H1 (cell line): ENCODE results near the gene CYB5R3. TPM values are rescaled to one million over a fixed set of nuclear protein-coding genes. Genes with fewer than 3 reads are reported as not detected.

ENCODE experiments used
- CTCF ChIA-PET: fragments of 300-600 bp; sonication (Branson Sonifier 250); formaldehyde crosslinking; loops from one replicate; lab custom pipeline; 2021; ENCODE audit not compliant: partially characterized antibody; lab: Charles Lee
- POLR2A ChIA-PET: fragments of 300-600 bp; sonication (Branson Sonifier 250); formaldehyde crosslinking; loops from one replicate; lab custom pipeline; 2021; ENCODE audit warnings: inconsistent platforms; ENCODE audit not compliant: partially characterized antibody; lab: Charles Lee
- DNase-seq, 2 experiments: peaks; one replicate each; pipeline versions ENCODE4 v3.0.0 to v3.0.0-alpha.2; 2010 to 2022; ENCODE audit warnings: low spot score in 2 of 2, low read depth in 1 of 2, mixed read lengths in 1 of 2
- FAIRE-seq: peaks from 2 replicates; lab custom pipeline; 2011; peaks lifted over from hg19 to GRCh38; lab: Jason Lieb, UNC
- H2AFZ ChIP-seq: 2 replicates; pipeline ENCODE4 v1.8.1; 2012; ENCODE audit warnings: low read length, inconsistent platforms
- H2AK5ac ChIP-seq: 2 replicates; pipeline ENCODE4 v1.6.1; 2013; ENCODE audit warnings: low read depth, low read length
- H2BK120ac ChIP-seq: replicated peaks from 2 replicates; pipeline ENCODE3; 2013; ENCODE audit warnings: low read depth, low read length, inconsistent platforms
- H2BK12ac ChIP-seq: 2 replicates; pipeline ENCODE4 v1.6.1; 2013; ENCODE audit warnings: low read depth, low read length
- H2BK15ac ChIP-seq: 2 replicates; pipeline ENCODE4 v1.6.1; 2013; ENCODE audit warnings: low read length
- H2BK20ac ChIP-seq: 2 replicates; pipeline ENCODE4 v1.6.1; 2013; ENCODE audit warnings: low read length
- H2BK5ac ChIP-seq: 2 replicates; pipeline ENCODE4 v1.6.1; 2013; ENCODE audit warnings: low read depth, low read length
- H3K14ac ChIP-seq: 2 replicates; pipeline ENCODE4 v1.6.1; 2013; ENCODE audit warnings: inconsistent platforms; ENCODE audit not compliant: insufficient read length
- H3K18ac ChIP-seq: 2 replicates; pipeline ENCODE4 v1.6.1; 2013; ENCODE audit warnings: low read length; ENCODE audit errors: extremely low read depth
- H3K23ac ChIP-seq: 2 replicates; pipeline ENCODE4 v1.6.1; 2013; ENCODE audit warnings: inconsistent platforms; ENCODE audit not compliant: insufficient read length
- H3K23me2 ChIP-seq: 2 replicates; pipeline ENCODE4 v1.6.1; 2013; ENCODE audit warnings: low read depth, low read length
- H3K27ac ChIP-seq: 2 replicates; pipeline ENCODE4 v1.6.1; 2011; ENCODE audit warnings: low read depth, low read length, inconsistent platforms
- H3K27me3 ChIP-seq, 4 experiments: replicated peaks in 1 of 4; 1 replicate in 1 of 4; 2 replicates in 3 of 4; pipeline versions ENCODE4 v1.6.1 to v1.8.1; 2011 to 2013; ENCODE audit warnings: low read length in 3 of 4, mild to moderate bottlenecking in 3 of 4, inconsistent platforms in 2 of 4, mixed read lengths in 2 of 4, moderate library complexity in 1 of 4; ENCODE audit not compliant: control insufficient read depth in 3 of 4, insufficient read depth in 3 of 4; ENCODE audit errors: extremely low read depth in 1 of 4
- H3K36me3 ChIP-seq, 4 experiments: 2 replicates each; pipeline versions ENCODE4 v1.6.1 to v1.8.1; 2011 to 2013; ENCODE audit warnings: mild to moderate bottlenecking in 4 of 4, low read length in 3 of 4, moderate library complexity in 2 of 4, control low read depth in 1 of 4, inconsistent platforms in 1 of 4; ENCODE audit not compliant: insufficient read depth in 4 of 4, control insufficient read depth in 2 of 4
- H3K4ac ChIP-seq: replicated peaks from 2 replicates; pipeline ENCODE3; 2013; ENCODE audit warnings: low read length, low read depth, mixed read lengths, inconsistent platforms; ENCODE audit not compliant: insufficient read length
- H3K4me1 ChIP-seq, 4 experiments: replicated peaks in 1 of 4; 1 replicate in 1 of 4; 2 replicates in 3 of 4; pipeline versions ENCODE4 v1.6.1 to v1.8.1; 2011 to 2013; ENCODE audit warnings: low read length in 3 of 4, inconsistent platforms in 2 of 4, mixed read lengths in 1 of 4; ENCODE audit not compliant: insufficient read depth in 4 of 4, control insufficient read depth in 3 of 4
- H3K4me2 ChIP-seq, 2 experiments: 2 replicates each; pipeline versions ENCODE4 v1.6.1 to v1.8.1; 2011 to 2013; ENCODE audit warnings: low read depth in 2 of 2, low read length in 2 of 2, control low read depth in 1 of 2, inconsistent platforms in 1 of 2, mild to moderate bottlenecking in 1 of 2; ENCODE audit not compliant: insufficient read depth in 1 of 2
- H3K4me3 ChIP-seq, 4 experiments: fragments of 200-600, 300-600 bp in 1 of 4; sonication (generic), shearing (Covaris generic), sonication (Bioruptor Twin) in 1 of 4; 2 replicates each; pipeline versions ENCODE4 v1.5.1 to v1.8.1; 2011 to 2016; ENCODE audit warnings: low read length in 4 of 4, low read depth in 3 of 4, control low read depth in 2 of 4, inconsistent platforms in 2 of 4, mild to moderate bottlenecking in 2 of 4, mixed read lengths in 1 of 4, moderate library complexity in 1 of 4; ENCODE audit not compliant: insufficient read depth in 2 of 4; ENCODE audit errors: extremely low read depth in 1 of 4
- H3K56ac ChIP-seq: replicated peaks from 2 replicates; pipeline ENCODE3; 2013; ENCODE audit warnings: low read depth, mild to moderate bottlenecking, mixed read lengths, low read length, inconsistent platforms; ENCODE audit not compliant: insufficient read length
- H3K79me1 ChIP-seq: 2 replicates; pipeline ENCODE4 v1.6.1; 2013; ENCODE audit warnings: low read depth, low read length, control low read depth
- H3K79me2 ChIP-seq, 2 experiments: 2 replicates each; pipeline versions ENCODE4 v1.6.1 to v1.8.1; 2012 to 2013; ENCODE audit warnings: low read length in 2 of 2, mild to moderate bottlenecking in 2 of 2, inconsistent platforms in 1 of 2; ENCODE audit not compliant: insufficient read depth in 2 of 2, control insufficient read depth in 1 of 2
- H3K9ac ChIP-seq, 4 experiments: replicated peaks in 1 of 4; 1 replicate in 1 of 4; 2 replicates in 3 of 4; pipeline versions ENCODE4 v1.6.1 to v1.8.1; 2011 to 2013; ENCODE audit warnings: low read depth in 3 of 4, low read length in 3 of 4, control low read depth in 2 of 4, mild to moderate bottlenecking in 2 of 4, moderate library complexity in 2 of 4, inconsistent platforms in 1 of 4; ENCODE audit errors: extremely low read depth in 1 of 4
- H3K9me3 ChIP-seq, 2 experiments: 2 replicates each; pipeline versions ENCODE4 v1.6.1 to v1.8.1; 2012 to 2013; ENCODE audit warnings: mild to moderate bottlenecking in 2 of 2, moderate library complexity in 2 of 2, control low read depth in 1 of 2, inconsistent platforms in 1 of 2, low read depth in 1 of 2, low read length in 1 of 2, mixed read lengths in 1 of 2; ENCODE audit not compliant: insufficient read depth in 2 of 2
- H4K20me1 ChIP-seq, 2 experiments: replicated peaks in 1 of 2; 2 replicates each; pipeline versions ENCODE3 to v1.8.1; 2011 to 2013; ENCODE audit warnings: inconsistent platforms in 2 of 2, low read length in 2 of 2, mild to moderate bottlenecking in 1 of 2; ENCODE audit not compliant: insufficient read depth in 2 of 2, control insufficient read depth in 1 of 2
- H4K5ac ChIP-seq: 2 replicates; pipeline ENCODE4 v1.6.1; 2013; ENCODE audit warnings: low read length, low read depth, mixed read lengths, inconsistent platforms; ENCODE audit not compliant: insufficient read length
- H4K8ac ChIP-seq: 2 replicates; pipeline ENCODE4 v1.8.0; 2013; ENCODE audit warnings: mild to moderate bottlenecking, moderate library complexity, low read length, inconsistent platforms; ENCODE audit not compliant: insufficient read depth; ENCODE audit errors: extremely low read depth
- H4K91ac ChIP-seq: replicated peaks from 2 replicates; pipeline ENCODE3; 2013; ENCODE audit warnings: low read length, mixed read lengths, inconsistent platforms; ENCODE audit not compliant: insufficient read length
- EGR1 ChIP-seq: IDR thresholded peaks from 2 replicates; pipeline ENCODE4 v1.6.1; 2011; ENCODE audit warnings: low read depth, low read length, borderline replicate concordance
- POLR2AphosphoS5 ChIP-seq: IDR thresholded peaks from 2 replicates; pipeline ENCODE4 v1.6.1; 2011; ENCODE audit warnings: low read depth, low read length
- WGBS, 2 experiments: shearing (Covaris generic) in 1 of 2; methylation state at CpG; one replicate each; pipeline versions ENCODE4 v1.1.6 to v1.1.7; 2013 to 2015; ENCODE audit warnings: low lambda C conversion rate in 2 of 2, mixed read lengths in 2 of 2, inconsistent platforms in 1 of 2, low coverage in 1 of 2, missing lambda C conversion rate in 1 of 2; ENCODE audit not compliant: insufficient replicate concordance in 2 of 2, insufficient coverage in 1 of 2, insufficient read length in 1 of 2; ENCODE audit errors: extremely low coverage in 1 of 2, missing lambda C conversion rate in 1 of 2; 5-methylcytosine and 5-hydroxymethylcytosine counted together
- polyA plus RNA-seq, 7 experiments: library from polyadenylated mRNA; depleted of rRNA in 3 of 7; stranded (reverse) in 5 of 7; unstranded in 2 of 7; fragments of >200 nt in 5 of 7; fragments of 200-250 nt in 2 of 7; gene quantifications; 1 replicate in 5 of 7; 2 replicates in 1 of 7; 4 replicates in 1 of 7; pipeline versions ENCODE4 v1.2.1 to v1.2.3, GENCODE V29; 2011 to 2013; ENCODE audit warnings: missing spikeins in 2 of 7, mixed read lengths in 2 of 7
- total RNA-seq: library from RNA; stranded (reverse); fragmentation: NEBNext Ultra II Directional; extraction: Animal tissue kit (Norgen Biotek cat#: 25700); gene quantifications from 2 replicates; pipeline ENCODE4 v1.2.1, GENCODE V29; 2021

CYB5R3 gene
- total and polyA plus RNA-seq, 2 of the 8 experiments (the other 6 are each of a cell fraction or from before 2014, with no cell fraction given) = 75.3 to 113 TPM

DNA sequence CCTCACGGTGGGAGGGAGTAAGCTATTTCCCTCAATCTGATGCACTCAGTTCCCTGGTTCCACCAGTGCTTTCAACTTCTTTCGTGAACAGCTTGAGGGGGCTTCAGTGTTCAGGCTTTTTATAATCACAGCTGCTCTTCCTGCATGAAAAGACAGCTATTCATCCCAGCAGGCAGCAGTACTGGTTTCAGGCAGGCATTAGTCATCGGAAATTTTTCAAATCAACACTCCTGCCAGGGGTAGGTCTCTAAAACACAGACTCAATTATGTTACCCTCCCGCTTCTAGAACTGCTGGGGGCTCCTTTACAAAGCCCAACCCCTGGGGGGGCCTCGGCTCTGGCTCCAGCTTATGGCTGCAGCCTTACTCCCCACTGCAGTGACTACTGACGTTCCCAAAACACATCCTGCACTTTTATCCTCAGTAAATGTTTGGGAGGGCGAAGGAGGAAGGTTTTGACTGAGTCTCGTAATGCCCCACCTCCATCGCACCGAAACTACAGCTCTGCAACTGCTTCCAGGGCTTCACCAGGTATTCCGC is 40.3 kb downstream of the CYB5R3 start:
- no peaks in the 10 kb centered on the region for H3K27me3 ChIP-seq
- no peak overlapping the region for H2BK120ac ChIP-seq
- H3K4ac ChIP-seq = no peak overlapping the region
- H3K56ac ChIP-seq = no peak overlapping the region
- TF ChIP-seq POLR2AphosphoS5 = 0 out of 2 replicates have a peak, but pooled peaks have one; percentile 26
- no peak for TF ChIP-seq EGR1
- no peak overlapping the region for H4K8ac ChIP-seq
- peaks cover 24% of the 10 kb centered on the region for H3K79me1 ChIP-seq
- H3K4me2 ChIP-seq = peak overlapping the region; percentile 24 to 40; a peak in 3 of 4 replicates
- no peak overlapping the region for H2BK12ac ChIP-seq
- H3K79me2 ChIP-seq = peaks cover 49 to 91% of the 10 kb centered on the region in 2 experiments
- H2BK15ac ChIP-seq = no peak overlapping the region
- ChIA-PET POLR2A (interaction anchor here (0.7 to 13.9 kb wide), 9 partner anchors 9 to 48 kb away, joined by 3 to 399 read pairs (median 3); no protein-coding TSS in a partner anchor), CTCF (interaction anchor here (0.7 to 3.4 kb wide), 5 partner anchors 12 to 267 kb away, joined by 3 to 19 read pairs (median 3); no protein-coding TSS in a partner anchor)
- H2BK5ac ChIP-seq = no peak overlapping the region
- no peak overlapping the region for H3K14ac ChIP-seq
- H3K4me3 ChIP-seq = no peak overlapping the region
- H3K4me1 ChIP-seq = peaks cover 6 to 8% (median 7%) of the 10 kb centered on the region in 4 experiments
- H3K23ac ChIP-seq = no peak overlapping the region
- FAIRE-seq (no peak), DNase-seq (no peak)
- no peak overlapping the region for H3K18ac ChIP-seq
- H2AFZ ChIP-seq = no peak overlapping the region
- H3K9ac ChIP-seq = no peak overlapping the region; a peak in 1 of 7 replicates
- H4K20me1 ChIP-seq = peaks cover 19 to 29% of the 10 kb centered on the region in 2 experiments
- peaks cover 2 to 13% (median 7%) of the 10 kb centered on the region in 4 experiments; a peak in 5 of 8 replicates for H3K36me3 ChIP-seq
- H3K9me3 ChIP-seq = peaks cover 0 to 5% of the 10 kb centered on the region in 2 experiments; a peak in 1 of 4 replicates
- peaks cover 1% of the 10 kb centered on the region; the same call in 1 of the 2 replicates for H3K23me2 ChIP-seq
- H2BK20ac ChIP-seq = no peak overlapping the region
- H3K27ac ChIP-seq = no peak overlapping the region
- no peak overlapping the region for H4K5ac ChIP-seq
- 0 out of 2 replicates have a peak overlapping the region, but pooled peaks have one; percentile 40 for H2AK5ac ChIP-seq
- H4K91ac ChIP-seq = no peak overlapping the region
- WGBS, 2 experiments = 69% methylated on average over 11 of the region's 11 CpGs; no CpG with 5 or more reads in 1 of the 2 experiments
